ENCODE results near the gene NUP62CL. TPM values are rescaled to one million over a fixed set of nuclear protein-coding genes. Genes with fewer than 3 reads are reported as not detected.
"Not testable (repeated sequence)": the region's sequence is repeated elsewhere in the genome, so short reads cannot be mapped to it uniquely, and the experiment has no call there.

The NUP62CL gene
- 1 to 10 TPM; 2.2 to 5.5 TPM for total RNA-seq

DNA sequence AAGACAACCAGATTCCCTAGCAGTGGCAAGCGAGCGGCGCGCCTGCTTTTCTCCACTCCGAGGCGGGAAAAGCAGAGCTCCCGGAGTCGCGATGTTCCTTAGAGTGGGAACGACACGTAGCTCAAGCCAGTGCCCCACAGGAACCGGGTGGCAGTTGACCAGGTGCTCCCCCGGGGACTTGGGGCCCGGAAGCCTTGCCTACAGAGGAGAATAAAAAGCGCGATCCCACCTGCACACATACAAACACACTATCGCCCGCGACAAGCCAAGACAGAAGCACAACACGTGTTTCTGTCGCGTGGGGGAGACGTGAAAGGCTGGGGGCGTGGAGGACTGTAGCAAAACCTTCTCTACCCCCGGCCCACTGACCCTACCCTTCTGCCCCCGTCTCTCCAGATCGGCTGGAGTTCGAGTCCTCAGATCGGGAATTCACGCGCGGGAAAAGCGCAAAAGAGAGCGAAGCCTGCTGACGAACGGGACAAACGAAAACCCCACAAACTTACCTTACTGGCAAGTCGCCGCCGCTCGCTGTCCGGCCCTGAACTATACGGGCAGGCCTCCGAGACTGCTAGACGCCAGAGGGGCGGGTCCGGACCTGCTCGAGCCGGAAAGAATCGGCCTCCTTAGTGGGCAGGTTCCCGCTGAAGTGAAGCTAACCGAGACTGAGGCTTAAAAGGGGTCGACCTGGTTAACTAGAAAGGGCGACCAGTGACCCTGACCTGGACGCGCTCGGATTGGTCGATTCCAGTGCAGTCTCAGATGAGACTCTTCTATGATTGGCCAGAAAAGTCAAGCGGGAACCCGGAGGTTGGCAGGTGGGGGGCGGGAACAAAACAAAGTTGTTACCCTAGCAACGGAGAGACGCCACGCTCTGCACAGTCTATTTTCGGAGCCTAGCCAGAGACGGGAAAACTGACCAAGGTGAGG, at the start of gene NUP62CL, which contains the start of gene DNAAF6:
Gene NUP62CL (minus strand): TSS at position 664 of the 927 bp plus-strand sequence. CDS start 31,287 bp downstream, outside the sequence.
Gene DNAAF6 (plus strand): TSS at position 842 of the 927 bp plus-strand sequence. CDS start 6,265 bp downstream, outside the sequence.
- Mint-ChIP-seq H3K27me3 (no peaks in the 10 kb centered on the region), H3K4me3 (peak within 1 kb of the TSS; percentile 87), H3K9me3 (no peaks in the 10 kb centered on the region), H3K4me1 (no peaks in the 10 kb centered on the region), H3K36me3 (ENCODE audit: low read depth) (no peaks in the 10 kb centered on the region), H3K27ac (peak within 1 kb of the TSS; percentile 75)
- peak; percentile 97 for ATAC-seq (replicated peaks)

- H3K36me3 Mint-ChIP-seq (ENCODE audit: low read depth) = no peaks in the 10 kb centered on the region
- no peak overlapping the region for H3K4me3 Mint-ChIP-seq
- H3K4me1 Mint-ChIP-seq = no peaks in the 10 kb centered on the region
- no peak for ATAC-seq (replicated peaks)
- H3K27ac Mint-ChIP-seq = no peak overlapping the region
- H3K9me3 Mint-ChIP-seq = no peaks in the 10 kb centered on the region
- H3K27me3 Mint-ChIP-seq = peaks cover 9% of the 10 kb centered on the region
Measured at GRCh38 chrX:107228486-107228819, 22.2 kb upstream of the NUP62CL start.

DNA sequence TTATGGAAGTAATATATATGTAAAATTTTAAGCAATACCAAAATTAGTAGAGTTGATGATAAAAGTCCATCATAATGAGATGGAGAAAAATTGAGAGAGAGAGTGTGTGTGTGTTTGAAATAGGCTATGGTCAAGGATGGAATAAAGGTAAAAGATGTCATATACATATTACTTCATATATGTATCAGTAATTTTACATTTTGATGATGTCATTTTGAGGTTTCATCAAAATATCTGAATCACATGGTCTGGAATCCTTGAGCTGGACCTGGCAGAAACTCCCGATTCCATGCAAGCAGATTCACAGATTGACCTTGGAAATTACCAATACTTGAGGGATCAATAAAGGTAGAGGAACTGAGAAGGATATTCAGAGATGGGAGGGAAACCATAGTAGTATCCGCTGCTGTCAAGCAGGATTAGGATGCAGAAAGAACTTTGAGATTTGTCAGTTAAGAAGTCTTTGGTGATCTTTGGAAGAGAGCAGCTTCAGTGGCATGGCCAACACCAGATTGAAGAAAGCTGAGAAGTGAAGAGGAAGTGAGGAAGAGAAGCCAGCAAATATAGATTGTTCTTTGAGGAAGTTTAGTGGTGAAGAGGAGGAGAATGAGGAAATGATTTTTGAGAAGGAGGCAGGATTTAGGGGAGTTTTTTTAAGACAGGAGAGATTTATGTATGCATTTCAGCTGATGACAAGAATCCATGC, 21.7 kb upstream of the NUP62CL start:
- Mint-ChIP-seq H3K4me1 (no peaks in the 10 kb centered on the region), H3K4me3 (no peak overlapping the region)

GRCh38 chrX:107226757-107227156, 20.5 kb upstream of the NUP62CL start:
- Mint-ChIP-seq H3K4me3 (no peak overlapping the region), H3K27ac (no peak overlapping the region), H3K27me3 (peaks cover 8% of the 10 kb centered on the region), H3K36me3 (ENCODE audit: low read depth) (no peaks in the 10 kb centered on the region), H3K4me1 (no peaks in the 10 kb centered on the region), H3K9me3 (no peaks in the 10 kb centered on the region)
- no peak for ATAC-seq (replicated peaks)

More for the DNA sequence above, 21.7 kb upstream of the NUP62CL start:
- ATAC-seq (replicated peaks) = no peak
- Mint-ChIP-seq H3K9me3 (no peaks in the 10 kb centered on the region), H3K27ac (no peak overlapping the region), H3K27me3 (peaks cover 8% of the 10 kb centered on the region), H3K36me3 (ENCODE audit: low read depth) (no peaks in the 10 kb centered on the region)

- no peaks in the 10 kb centered on the region for H3K36me3 Mint-ChIP-seq (ENCODE audit: low read depth)
- no peak overlapping the region for H3K4me3 Mint-ChIP-seq
- no peaks in the 10 kb centered on the region for H3K9me3 Mint-ChIP-seq
- ATAC-seq (replicated peaks) = no peak
- H3K27ac Mint-ChIP-seq = no peak overlapping the region
- H3K27me3 Mint-ChIP-seq = peaks cover 4% of the 10 kb centered on the region
- no peaks in the 10 kb centered on the region for H3K4me1 Mint-ChIP-seq
Measured at GRCh38 chrX:107213477-107213876, 7.2 kb upstream of the NUP62CL start.

DNA sequence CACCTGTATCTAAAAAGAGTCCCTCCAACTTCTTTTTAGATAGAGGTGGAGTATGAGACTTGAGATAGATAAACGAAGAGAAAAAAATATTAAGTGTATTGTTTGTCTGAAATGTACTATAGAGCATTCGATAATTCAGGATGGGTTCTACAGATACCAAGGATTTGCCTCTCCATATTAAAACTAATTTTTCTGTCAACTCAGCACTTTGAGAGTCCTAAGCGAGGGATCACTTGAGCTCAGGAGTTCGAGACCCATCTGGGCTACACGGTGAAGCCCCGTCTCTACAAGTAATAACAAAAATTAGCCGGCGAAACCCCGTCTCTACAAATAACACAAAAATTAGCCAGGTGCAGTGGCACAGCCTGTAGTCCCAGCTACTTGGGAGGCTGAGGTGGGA, 1.7 kb upstream of the NUP62CL start:
- H3K4me1 Mint-ChIP-seq = no peaks in the 10 kb centered on the region
- no peak for ATAC-seq (replicated peaks)
- no peaks in the 10 kb centered on the region for H3K9me3 Mint-ChIP-seq
- H3K4me3 Mint-ChIP-seq = no peak overlapping the region
- H3K27me3 Mint-ChIP-seq = no peaks in the 10 kb centered on the region
- no peaks in the 10 kb centered on the region for H3K36me3 Mint-ChIP-seq (ENCODE audit: low read depth)
- no peak overlapping the region for H3K27ac Mint-ChIP-seq

DNA sequence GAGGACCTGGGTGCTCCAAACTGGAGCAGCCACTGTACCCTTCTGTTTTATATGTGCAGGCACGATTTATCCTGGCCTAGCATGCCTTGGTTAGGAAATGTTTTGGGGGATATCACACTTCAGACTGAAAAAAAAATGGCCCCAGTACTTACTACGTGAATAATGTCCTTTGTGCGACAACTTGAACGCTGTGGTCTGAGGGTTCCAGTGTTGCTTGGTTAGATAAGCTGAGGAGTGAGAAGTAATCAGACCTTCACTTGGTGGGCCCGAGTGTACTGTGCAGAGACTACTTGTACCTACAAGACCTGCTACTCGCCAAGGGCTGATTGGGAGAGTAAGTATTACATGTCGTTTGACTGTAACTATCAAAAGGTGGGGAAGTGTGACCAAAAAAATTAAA, 856 bp upstream of the NUP62CL start:
- Mint-ChIP-seq H3K4me1 (no peaks in the 10 kb centered on the region), H3K27ac (peak overlapping the region; percentile 56), H3K4me3 (no peak overlapping the region), H3K27me3 (no peaks in the 10 kb centered on the region), H3K36me3 (ENCODE audit: low read depth) (no peaks in the 10 kb centered on the region), H3K9me3 (no peaks in the 10 kb centered on the region)
- ATAC-seq (replicated peaks) = no peak

DNA sequence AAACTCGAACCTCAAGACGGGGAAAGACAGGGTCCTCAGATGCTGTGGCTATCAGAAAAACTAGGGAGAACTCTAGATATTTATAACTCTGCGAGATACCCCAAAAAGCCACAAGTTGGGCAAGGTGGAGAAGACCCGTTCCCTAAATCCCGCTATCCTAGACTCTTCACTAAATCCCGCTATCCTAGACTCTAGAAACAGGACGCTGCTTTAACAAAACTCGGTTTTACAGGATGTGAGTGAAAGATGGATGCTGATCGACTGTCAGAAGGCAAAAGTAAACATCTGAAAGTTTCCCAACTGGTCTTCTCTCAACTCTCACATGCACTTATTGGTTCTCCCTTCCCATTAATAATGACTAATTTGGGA, 448 bp upstream of the NUP62CL start:
- Mint-ChIP-seq H3K27ac (peak overlapping the region; percentile 75), H3K36me3 (ENCODE audit: low read depth) (no peaks in the 10 kb centered on the region), H3K27me3 (no peaks in the 10 kb centered on the region), H3K4me1 (no peaks in the 10 kb centered on the region), H3K9me3 (no peaks in the 10 kb centered on the region), H3K4me3 (peak overlapping the region; percentile 87)
- no peak for ATAC-seq (replicated peaks)

DNA sequence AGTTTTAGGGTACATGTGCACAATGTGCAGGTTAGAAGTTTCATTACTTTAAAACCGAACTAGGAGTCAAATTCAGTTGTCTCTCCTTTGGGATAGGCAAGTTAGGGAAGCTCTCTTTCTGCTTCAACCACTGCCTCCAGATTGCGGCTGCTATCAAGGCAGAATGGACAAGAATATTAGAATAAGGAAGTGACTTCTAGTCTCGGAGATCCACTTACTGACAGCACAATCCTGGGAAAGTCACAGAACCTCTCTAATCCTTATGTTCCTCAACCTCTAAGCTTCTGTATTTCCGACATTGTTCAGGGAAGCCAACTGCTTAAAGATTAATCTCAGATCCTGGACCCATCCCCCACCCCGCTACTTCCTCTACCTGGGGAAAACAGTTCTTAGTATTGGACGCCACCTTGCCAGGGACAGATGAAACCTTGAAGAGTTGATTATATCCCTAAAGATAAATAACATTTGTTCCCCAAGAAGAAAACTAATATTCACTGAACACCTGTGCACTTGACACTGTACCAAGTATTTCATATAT, 2.1 kb downstream of the NUP62CL start:
- Mint-ChIP-seq H3K4me3 (no peak overlapping the region), H3K27me3 (no peaks in the 10 kb centered on the region), H3K4me1 (no peaks in the 10 kb centered on the region), H3K27ac (no peak overlapping the region), H3K9me3 (no peaks in the 10 kb centered on the region), H3K36me3 (ENCODE audit: low read depth) (no peaks in the 10 kb centered on the region)
- no peak for ATAC-seq (replicated peaks)

DNA sequence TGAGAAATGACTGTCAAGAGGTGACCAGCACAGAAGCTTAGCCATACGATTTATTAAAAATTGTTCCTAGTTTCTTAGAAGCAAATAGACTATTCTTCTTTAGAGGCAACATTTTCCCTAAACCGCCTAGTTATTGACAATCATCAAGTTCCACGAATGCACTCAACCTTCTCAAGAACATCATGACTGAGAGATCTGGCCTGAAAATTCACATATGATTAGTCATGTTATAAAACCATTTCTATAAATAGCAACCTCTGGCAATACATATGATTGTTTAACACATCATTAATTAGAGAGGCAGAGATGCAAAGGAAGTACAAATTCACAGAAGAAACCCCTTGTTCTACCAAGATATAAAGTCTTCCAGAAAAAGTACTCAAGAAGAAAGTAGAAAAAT, 6.7 kb downstream of the NUP62CL start:
- H3K9me3 Mint-ChIP-seq = no peaks in the 10 kb centered on the region
- no peaks in the 10 kb centered on the region for H3K27me3 Mint-ChIP-seq
- no peak for ATAC-seq (replicated peaks)
- no peaks in the 10 kb centered on the region for H3K4me1 Mint-ChIP-seq
- H3K36me3 Mint-ChIP-seq (ENCODE audit: low read depth) = no peaks in the 10 kb centered on the region
- H3K4me3 Mint-ChIP-seq = no peak overlapping the region
- no peak overlapping the region for H3K27ac Mint-ChIP-seq

DNA sequence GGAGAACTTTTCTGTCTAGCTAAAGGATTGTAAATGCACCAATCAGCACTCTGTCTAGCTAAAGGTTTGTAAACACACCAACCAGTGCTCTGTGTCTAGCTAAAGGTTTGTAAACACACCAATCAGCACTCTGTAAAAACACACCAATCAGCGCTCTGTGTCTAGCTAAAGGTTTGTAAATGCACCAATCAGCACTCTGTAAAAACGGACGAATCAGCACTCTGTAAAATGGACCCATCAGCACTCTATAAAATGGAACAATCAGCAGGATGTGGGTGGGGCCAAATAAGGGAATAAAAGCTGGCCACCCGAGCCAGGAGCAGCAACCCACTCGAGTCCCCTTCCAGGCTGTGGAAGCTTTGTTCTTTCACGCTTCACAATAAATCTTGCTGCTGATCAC, 8.2 kb downstream of the NUP62CL start:
- not testable (repeated sequence) for H3K4me3 Mint-ChIP-seq; H3K27ac Mint-ChIP-seq; H3K36me3 Mint-ChIP-seq (ENCODE audit: low read depth); ATAC-seq (replicated peaks); H3K9me3 Mint-ChIP-seq; H3K4me1 Mint-ChIP-seq; H3K27me3 Mint-ChIP-seq

GRCh38 chrX:107197319-107197718, 8.9 kb downstream of the NUP62CL start:
- H3K4me1 Mint-ChIP-seq = no peaks in the 10 kb centered on the region
- no peak overlapping the region for H3K4me3 Mint-ChIP-seq
- H3K36me3 Mint-ChIP-seq (ENCODE audit: low read depth) = no peaks in the 10 kb centered on the region
- ATAC-seq (replicated peaks) = no peak
- no peak overlapping the region for H3K27ac Mint-ChIP-seq
- H3K27me3 Mint-ChIP-seq = no peaks in the 10 kb centered on the region
- H3K9me3 Mint-ChIP-seq = no peaks in the 10 kb centered on the region

GRCh38 chrX:107171369-107172102, 34.7 kb downstream of the NUP62CL start:
- Mint-ChIP-seq H3K4me1 (no peaks in the 10 kb centered on the region), H3K27ac (no peak overlapping the region), H3K9me3 (no peaks in the 10 kb centered on the region), H3K36me3 (ENCODE audit: low read depth) (no peaks in the 10 kb centered on the region), H3K27me3 (no peaks in the 10 kb centered on the region), H3K4me3 (no peak overlapping the region)
- peak; percentile 67 for ATAC-seq (replicated peaks)

GRCh38 chrX:107168712-107169111, 37.5 kb downstream of the NUP62CL start:
- Mint-ChIP-seq H3K4me1 (no peaks in the 10 kb centered on the region), H3K27ac (no peak overlapping the region), H3K27me3 (no peaks in the 10 kb centered on the region), H3K36me3 (ENCODE audit: low read depth) (no peaks in the 10 kb centered on the region), H3K4me3 (no peak overlapping the region), H3K9me3 (no peaks in the 10 kb centered on the region)
- ATAC-seq (replicated peaks) = no peak
